ENCODE measurements around the gene OBI1. TPM values are rescaled to one million over a fixed set of nuclear protein-coding genes. Genes with fewer than 3 reads are reported as not detected.
A peak's percentile ranks its signal among the peaks of the same experiment; 100 is the strongest.

Gene OBI1
- total and polyA plus RNA-seq, 10 of the 15 experiments (the other 5 are each of a cell fraction or from before 2014, with no cell fraction given) = 15.5 to 34.2 (median 22.0) TPM

DNA sequence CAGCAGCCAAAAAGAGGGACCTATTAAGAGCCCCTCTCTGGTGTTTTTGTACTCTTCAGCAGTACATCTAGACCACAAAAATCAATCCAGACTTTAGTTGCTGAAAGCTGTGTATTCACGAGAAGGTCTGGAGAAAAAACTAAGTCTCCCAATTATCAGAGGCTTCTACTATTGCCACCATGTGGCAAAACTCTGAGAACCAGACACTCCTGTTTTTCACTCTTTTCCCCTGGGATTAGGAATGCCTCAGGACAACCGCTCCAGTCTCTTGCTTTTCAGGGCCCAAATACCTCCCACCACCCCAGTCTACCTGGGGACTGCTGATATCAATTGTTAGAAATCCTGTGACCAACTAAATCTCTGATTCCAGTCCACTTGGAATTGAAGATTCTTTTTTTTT lies 30.1 kb upstream of the OBI1 start:
- no peaks in the 10 kb centered on the region for H3K27me3 ChIP-seq (replicated peaks in 1 of 2; ENCODE audit: control insufficient read depth in 2 of 2, insufficient read depth in 2 of 2, low read length in 1 of 2)
- no peak overlapping the region for H3K27ac ChIP-seq (ENCODE audit: control insufficient read depth, insufficient read depth)
- no peaks in the 10 kb centered on the region for H3K79me2 ChIP-seq (ENCODE audit: control insufficient read depth, insufficient read depth, low read length)
- H2AFZ ChIP-seq (ENCODE audit: control insufficient read depth, low read depth, low read length) = no peak overlapping the region
- intact Hi-C loops (cut with micrococcal nuclease; ENCODE audit: unreplicated experiment) = no loop called here
- CTCF ChIA-PET = interaction anchor here (0.9 kb wide), 1 partner anchor 268 kb away, joined by 3 read pairs; no protein-coding TSS in a partner anchor
- no peaks in the 10 kb centered on the region for H3K36me3 ChIP-seq (ENCODE audit: control insufficient read depth in 2 of 2, insufficient read depth in 2 of 2, low read length in 1 of 2)
- 45% methylated on average over 2 of the region's 2 CpGs for WGBS (ENCODE audit: insufficient coverage, insufficient replicate concordance, low lambda C conversion rate, missing lambda C conversion rate)
- SMC1A ChIA-PET (ENCODE audit: uncharacterized antibody, unreplicated experiment) = no interaction called here
- H3K9me3 ChIP-seq (replicated peaks; ENCODE audit: control insufficient read depth, insufficient read depth, low read length) = no peaks in the 10 kb centered on the region
- H3K4me2 ChIP-seq (ENCODE audit: control insufficient read depth, insufficient read depth) = no peak overlapping the region
- FAIRE-seq (no peak), ATAC-seq (no peak), DNase-seq (ENCODE audit: low read depth, low spot score) (no peak)
- no peak overlapping the region for H3K9ac ChIP-seq (ENCODE audit: control insufficient read depth, insufficient read depth, low read length)
- in situ Hi-C loops (cut with MboI) = no loop called here
- POLR2A ChIA-PET = no interaction called here
- no peak for TF ChIP-seq IKZF2 (IDR thresholded peaks at IDR 0.05)
- TF ChIP-seq, protein P1, sequence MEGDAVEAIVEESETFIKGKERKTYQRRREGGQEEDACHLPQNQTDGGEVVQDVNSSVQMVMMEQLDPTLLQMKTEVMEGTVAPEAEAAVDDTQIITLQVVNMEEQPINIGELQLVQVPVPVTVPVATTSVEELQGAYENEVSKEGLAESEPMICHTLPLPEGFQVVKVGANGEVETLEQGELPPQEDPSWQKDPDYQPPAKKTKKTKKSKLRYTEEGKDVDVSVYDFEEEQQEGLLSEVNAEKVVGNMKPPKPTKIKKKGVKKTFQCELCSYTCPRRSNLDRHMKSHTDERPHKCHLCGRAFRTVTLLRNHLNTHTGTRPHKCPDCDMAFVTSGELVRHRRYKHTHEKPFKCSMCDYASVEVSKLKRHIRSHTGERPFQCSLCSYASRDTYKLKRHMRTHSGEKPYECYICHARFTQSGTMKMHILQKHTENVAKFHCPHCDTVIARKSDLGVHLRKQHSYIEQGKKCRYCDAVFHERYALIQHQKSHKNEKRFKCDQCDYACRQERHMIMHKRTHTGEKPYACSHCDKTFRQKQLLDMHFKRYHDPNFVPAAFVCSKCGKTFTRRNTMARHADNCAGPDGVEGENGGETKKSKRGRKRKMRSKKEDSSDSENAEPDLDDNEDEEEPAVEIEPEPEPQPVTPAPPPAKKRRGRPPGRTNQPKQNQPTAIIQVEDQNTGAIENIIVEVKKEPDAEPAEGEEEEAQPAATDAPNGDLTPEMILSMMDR (IDR thresholded peaks at IDR 0.05 in 2 of 3, conservative IDR thresholded peaks at IDR 0.05 in 1 of 3; ENCODE audit: control insufficient read depth in 2 of 3, extremely low read depth in 1 of 3, insufficient read depth in 1 of 3, low read depth in 3 of 3, low read length in 3 of 3) = 0 out of 6 replicates have a peak, but pooled peaks of 1 of the 3 experiments have one; percentile 3
- BruUV-seq (replicated peaks) = no TSS peak
- H4K20me1 ChIP-seq (ENCODE audit: control insufficient read depth, insufficient read depth) = no peaks in the 10 kb centered on the region
- RAD21 ChIA-PET (ENCODE audit: unreplicated experiment) = no interaction called here
- H3K4me3 ChIP-seq = no peak overlapping the region
- H3K4me1 ChIP-seq (ENCODE audit: control insufficient read depth, insufficient read depth, low read length) = no peaks in the 10 kb centered on the region

DNA sequence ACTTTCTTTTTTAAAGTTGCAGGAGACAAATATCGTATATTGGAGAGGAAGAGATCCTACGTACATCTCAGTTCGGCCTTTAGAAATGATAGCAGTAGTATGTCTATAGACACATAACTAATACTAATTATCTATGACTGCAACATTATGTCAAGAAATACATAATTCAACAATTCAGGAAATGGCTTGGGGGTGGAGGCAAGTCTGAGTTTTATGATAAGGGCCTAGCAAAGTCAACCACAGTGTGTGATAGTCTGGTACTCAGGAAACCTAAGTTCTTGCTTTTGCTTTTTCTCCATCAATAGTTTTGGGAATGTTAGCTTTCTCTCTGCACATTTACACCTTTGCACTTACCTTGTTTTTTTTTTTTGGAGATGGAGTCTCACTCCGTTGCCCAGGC lies 27.5 kb upstream of the OBI1 start:
- no peaks in the 10 kb centered on the region for H3K4me1 ChIP-seq (ENCODE audit: control insufficient read depth, insufficient read depth, low read length)
- no peaks in the 10 kb centered on the region for H3K36me3 ChIP-seq (ENCODE audit: control insufficient read depth in 2 of 2, insufficient read depth in 2 of 2, low read length in 1 of 2)
- H4K20me1 ChIP-seq (ENCODE audit: control insufficient read depth, insufficient read depth) = no peaks in the 10 kb centered on the region
- WGBS (ENCODE audit: insufficient coverage, insufficient replicate concordance, low lambda C conversion rate, missing lambda C conversion rate) = 35% methylated on average over 4 of the region's 4 CpGs
- in situ Hi-C loops (cut with MboI) (no loop called here), intact Hi-C loops (cut with micrococcal nuclease; ENCODE audit: unreplicated experiment) (no loop called here)
- SMC1A ChIA-PET (ENCODE audit: uncharacterized antibody, unreplicated experiment) = no interaction called here
- H3K4me2 ChIP-seq (ENCODE audit: control insufficient read depth, insufficient read depth) = no peak overlapping the region
- no peaks in the 10 kb centered on the region for H3K9me3 ChIP-seq (replicated peaks; ENCODE audit: control insufficient read depth, insufficient read depth, low read length)
- no peak overlapping the region for H3K27ac ChIP-seq (ENCODE audit: control insufficient read depth, insufficient read depth)
- FAIRE-seq (no peak), ATAC-seq (no peak), DNase-seq (ENCODE audit: low read depth, low spot score) (no peak)
- CTCF ChIA-PET = no interaction called here
- no peak overlapping the region for H3K4me3 ChIP-seq
- RAD21 ChIA-PET (ENCODE audit: unreplicated experiment) = no interaction called here
- no peaks in the 10 kb centered on the region for H3K79me2 ChIP-seq (ENCODE audit: control insufficient read depth, insufficient read depth, low read length)
- no peak overlapping the region for H3K9ac ChIP-seq (ENCODE audit: control insufficient read depth, insufficient read depth, low read length)
- POLR2A ChIA-PET = no interaction called here
- no peak overlapping the region for H2AFZ ChIP-seq (ENCODE audit: control insufficient read depth, low read depth, low read length)
- no TSS peak for BruUV-seq (replicated peaks)
- H3K27me3 ChIP-seq (replicated peaks in 1 of 2; ENCODE audit: control insufficient read depth in 2 of 2, insufficient read depth in 2 of 2, low read length in 1 of 2) = no peaks in the 10 kb centered on the region
- TF ChIP-seq CEBPB (IDR thresholded peaks at IDR 0.05; ENCODE audit: borderline replicate concordance in 1 of 2, low read depth in 2 of 2, low read length in 2 of 2) = no peak
- TF ChIP-seq, protein P1 (IDR thresholded peaks at IDR 0.05 in 2 of 3, conservative IDR thresholded peaks at IDR 0.05 in 1 of 3; ENCODE audit: control insufficient read depth in 2 of 3, extremely low read depth in 1 of 3, insufficient read depth in 1 of 3, low read depth in 3 of 3, low read length in 3 of 3) = no peak
- TF ChIP-seq NFYB (IDR thresholded peaks at IDR 0.05; ENCODE audit: insufficient read depth, low read depth, low read length) = no peak
- TF ChIP-seq, protein P2, sequence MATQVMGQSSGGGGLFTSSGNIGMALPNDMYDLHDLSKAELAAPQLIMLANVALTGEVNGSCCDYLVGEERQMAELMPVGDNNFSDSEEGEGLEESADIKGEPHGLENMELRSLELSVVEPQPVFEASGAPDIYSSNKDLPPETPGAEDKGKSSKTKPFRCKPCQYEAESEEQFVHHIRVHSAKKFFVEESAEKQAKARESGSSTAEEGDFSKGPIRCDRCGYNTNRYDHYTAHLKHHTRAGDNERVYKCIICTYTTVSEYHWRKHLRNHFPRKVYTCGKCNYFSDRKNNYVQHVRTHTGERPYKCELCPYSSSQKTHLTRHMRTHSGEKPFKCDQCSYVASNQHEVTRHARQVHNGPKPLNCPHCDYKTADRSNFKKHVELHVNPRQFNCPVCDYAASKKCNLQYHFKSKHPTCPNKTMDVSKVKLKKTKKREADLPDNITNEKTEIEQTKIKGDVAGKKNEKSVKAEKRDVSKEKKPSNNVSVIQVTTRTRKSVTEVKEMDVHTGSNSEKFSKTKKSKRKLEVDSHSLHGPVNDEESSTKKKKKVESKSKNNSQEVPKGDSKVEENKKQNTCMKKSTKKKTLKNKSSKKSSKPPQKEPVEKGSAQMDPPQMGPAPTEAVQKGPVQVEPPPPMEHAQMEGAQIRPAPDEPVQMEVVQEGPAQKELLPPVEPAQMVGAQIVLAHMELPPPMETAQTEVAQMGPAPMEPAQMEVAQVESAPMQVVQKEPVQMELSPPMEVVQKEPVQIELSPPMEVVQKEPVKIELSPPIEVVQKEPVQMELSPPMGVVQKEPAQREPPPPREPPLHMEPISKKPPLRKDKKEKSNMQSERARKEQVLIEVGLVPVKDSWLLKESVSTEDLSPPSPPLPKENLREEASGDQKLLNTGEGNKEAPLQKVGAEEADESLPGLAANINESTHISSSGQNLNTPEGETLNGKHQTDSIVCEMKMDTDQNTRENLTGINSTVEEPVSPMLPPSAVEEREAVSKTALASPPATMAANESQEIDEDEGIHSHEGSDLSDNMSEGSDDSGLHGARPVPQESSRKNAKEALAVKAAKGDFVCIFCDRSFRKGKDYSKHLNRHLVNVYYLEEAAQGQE (IDR thresholded peaks at IDR 0.05; ENCODE audit: low read depth, low read length) = no peak
- TF ChIP-seq POU2F2 (IDR thresholded peaks at IDR 0.05; ENCODE audit: borderline replicate concordance, low read depth, low read length) = no peak
- no peak for TF ChIP-seq SREBF1 (IDR thresholded peaks at IDR 0.05; ENCODE audit: low read length)
- TF ChIP-seq TCF3 (IDR thresholded peaks at IDR 0.05; ENCODE audit: borderline replicate concordance, insufficient read depth, low read depth, low read length) = no peak
- no peak for TF ChIP-seq GATAD2B (conservative IDR thresholded peaks at IDR 0.05; ENCODE audit: low read depth)
